GM23338 (cell line): ENCODE measurements around the gene GRM4. TPM values are rescaled to one million over a fixed set of nuclear protein-coding genes. Genes with fewer than 3 reads are reported as not detected.

Experiments
- ATAC-seq: fragments of 200-7000 bp; cut with Tn5 transposase; 3 replicates; pipeline ENCODE4 v1.9.1; 2020
- DNase-seq: peaks from one replicate; pipeline ENCODE4 v3.0.0-alpha.2; 2015; ENCODE audit warnings: low spot score
- H2AFZ ChIP-seq: fragments of 200-600 bp; sonication (generic); 2 replicates; pipeline ENCODE4 v1.8.0; 2016; ENCODE audit warnings: antibody characterized with exemption, mild to moderate bottlenecking, moderate library complexity
- H3F3A ChIP-seq: fragments of 200-600 bp; sonication (generic); replicated peaks from 2 replicates; pipeline ENCODE4 v1.8.0; 2017; ENCODE audit warnings: antibody characterized with exemption, mixed run types, low read depth
- H3K27ac ChIP-seq: fragments of 200-600 bp; sonication (generic); 2 replicates; pipeline ENCODE4 v1.6.1; 2016; ENCODE audit warnings: low read depth
- H3K27me3 ChIP-seq: fragments of 200-600 bp; sonication (generic); 2 replicates; pipeline ENCODE4 v1.8.0; 2016; ENCODE audit warnings: mild to moderate bottlenecking, mixed run types, moderate library complexity; ENCODE audit not compliant: insufficient read depth
- H3K36me3 ChIP-seq: fragments of 200-600 bp; sonication (generic); 2 replicates; pipeline ENCODE4 v1.8.0; 2016; ENCODE audit warnings: mild to moderate bottlenecking; ENCODE audit not compliant: insufficient read depth
- H3K4me1 ChIP-seq: fragments of 200-600 bp; sonication (generic); 2 replicates; pipeline ENCODE4 v1.8.0; 2016; ENCODE audit warnings: mild to moderate bottlenecking, moderate library complexity; ENCODE audit not compliant: insufficient read depth
- H3K4me2 ChIP-seq: fragments of 200-600 bp; sonication (generic); 2 replicates; pipeline ENCODE4 v1.7.1; 2017; ENCODE audit warnings: mixed run types
- H3K4me3 ChIP-seq: fragments of 200-600 bp; sonication (generic); 2 replicates; pipeline ENCODE4 v1.6.1; 2016; ENCODE audit warnings: mixed run types
- H3K79me2 ChIP-seq: fragments of 200-600 bp; sonication (generic); replicated peaks from 2 replicates; pipeline ENCODE4 v1.8.0; 2017; ENCODE audit warnings: mild to moderate bottlenecking; ENCODE audit not compliant: insufficient read depth
- H3K9me2 ChIP-seq: fragments of 200-600 bp; sonication (generic); 2 replicates; pipeline ENCODE4 v1.8.0; 2017; ENCODE audit not compliant: insufficient read depth
- H4K20me1 ChIP-seq: fragments of 200-600 bp; sonication (generic); replicated peaks from 2 replicates; pipeline ENCODE4 v1.8.0; 2017; ENCODE audit warnings: mild to moderate bottlenecking; ENCODE audit not compliant: insufficient read depth
- H3K27ac Mint-ChIP-seq: 2 replicates; pipeline ENCODE4 v1.8.0; 2020; ENCODE audit warnings: inconsistent platforms, mild to moderate bottlenecking, moderate library complexity, mixed read lengths
- H3K27me3 Mint-ChIP-seq: 3 replicates; pipeline ENCODE4 v1.8.0; 2022; ENCODE audit warnings: low read depth, mild to moderate bottlenecking, moderate library complexity, mixed read lengths, inconsistent platforms; ENCODE audit not compliant: insufficient read depth, poor library complexity
- H3K36me3 Mint-ChIP-seq: 3 replicates; pipeline ENCODE4 v1.8.0; 2021; ENCODE audit warnings: low read depth, mild to moderate bottlenecking, inconsistent platforms, moderate library complexity, mixed read lengths
- H3K4me1 Mint-ChIP-seq: 3 replicates; pipeline ENCODE4 v1.8.0; 2020; ENCODE audit warnings: mild to moderate bottlenecking, inconsistent platforms, mixed read lengths
- H3K4me3 Mint-ChIP-seq: 3 replicates; pipeline ENCODE4 v1.8.0; 2021; ENCODE audit warnings: moderate library complexity, mild to moderate bottlenecking, inconsistent platforms, mixed read lengths
- H3K9me3 Mint-ChIP-seq: 3 replicates; pipeline ENCODE4 v1.8.0; 2020; ENCODE audit warnings: moderate library complexity, mild to moderate bottlenecking, inconsistent platforms, mixed read lengths
- CREB1 ChIP-seq: fragments of 250-450 bp; sonication (Bioruptor Pico); IDR thresholded peaks from 2 replicates; pipeline ENCODE4 v1.5.0; 2020; ENCODE audit warnings: low read depth, mild to moderate bottlenecking, moderate library complexity
- ETS1 ChIP-seq: IDR thresholded peaks from 2 replicates; pipeline ENCODE4 v1.6.1; 2016; ENCODE audit warnings: antibody characterized with exemption
- EZH2 ChIP-seq: fragments of 200-600 bp; sonication (generic); IDR thresholded peaks from one replicate; pipeline ENCODE4 v1.8.0; 2017; ENCODE audit warnings: antibody characterized with exemption, mild to moderate bottlenecking, low read depth; ENCODE audit not compliant: unreplicated experiment
- JUNB ChIP-seq: IDR thresholded peaks from one replicate; pipeline ENCODE4 v1.6.1; 2016; ENCODE audit warnings: antibody characterized with exemption; ENCODE audit not compliant: unreplicated experiment
- NANOG ChIP-seq: IDR thresholded peaks from 2 replicates; pipeline ENCODE4 v1.6.1; 2016; ENCODE audit warnings: antibody characterized with exemption, borderline replicate concordance
- POLR2AphosphoS5 ChIP-seq: IDR thresholded peaks from 2 replicates; pipeline ENCODE4 v1.6.1; 2016; ENCODE audit warnings: antibody characterized with exemption, low read depth
- REST ChIP-seq: IDR thresholded peaks from one replicate; pipeline ENCODE4 v1.6.1; 2018; ENCODE audit warnings: antibody characterized with exemption; ENCODE audit not compliant: unreplicated experiment
- STAT1 ChIP-seq: IDR thresholded peaks from one replicate; pipeline ENCODE4 v1.6.1; 2016; ENCODE audit warnings: antibody characterized with exemption; ENCODE audit not compliant: unreplicated experiment
- ZNF114 ChIP-seq: fragments of 250-450 bp; sonication (Bioruptor Pico); IDR thresholded peaks from 2 replicates; pipeline ENCODE4 v1.5.0; 2020; ENCODE audit warnings: mild to moderate bottlenecking, moderate library complexity
- ZNF331 ChIP-seq: fragments of 250-450 bp; sonication (Bioruptor Pico); IDR thresholded peaks from 2 replicates; pipeline ENCODE4 v1.5.0; 2020; ENCODE audit warnings: low read depth, mild to moderate bottlenecking, moderate library complexity
- polyA plus RNA-seq: library from polyadenylated mRNA; unstranded; fragments of >200 nt; fragmentation: Nextera tagmentation; extraction: Ambion mirVana; gene quantifications from 2 replicates; pipeline ENCODE4 v1.2.1, GENCODE V29; 2016
- total RNA-seq: library from RNA; depleted of rRNA; stranded (reverse); fragments of >200 nt; shearing (Covaris generic); gene quantifications from 2 replicates; pipeline ENCODE4 v1.2.3, GENCODE V29; 2014
- TF ChIP-seq, protein P1 (sequence below), 2 experiments: fragments of 200-600 bp in 1 of 2; sonication (generic) in 1 of 2; conservative IDR thresholded peaks; 2 replicates each; pipeline versions ENCODE4 v1.5.1 to v1.6.1; 2016 to 2017; ENCODE audit warnings: antibody characterized with exemption in 2 of 2, low read depth in 2 of 2, mild to moderate bottlenecking in 2 of 2, moderate library complexity in 1 of 2

The GRM4 gene
- total and polyA plus RNA-seq, 2 experiments from 2014 or later, result 7.0 to 30.6 TPM

DNA sequence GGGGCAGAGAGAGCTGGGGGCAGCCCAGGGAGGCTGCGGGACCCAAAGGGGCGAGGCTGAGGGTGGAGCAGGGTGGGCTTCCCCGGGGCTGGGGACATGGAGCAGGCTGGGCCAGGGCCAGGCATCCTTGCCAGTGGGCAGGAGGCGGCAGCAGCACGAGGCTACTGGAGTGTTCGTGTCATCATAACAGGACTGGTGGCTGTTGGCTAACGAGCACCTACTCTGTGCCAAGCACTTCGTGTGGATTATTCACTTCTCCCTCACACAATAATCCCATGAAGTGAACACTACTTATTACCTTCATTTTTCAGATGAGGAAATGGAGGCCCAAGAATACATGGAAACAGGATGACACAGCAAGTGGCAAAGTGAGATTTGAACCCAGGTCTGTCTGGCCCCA, 41.7 kb downstream of the GRM4 start:
- no peaks in the 10 kb centered on the region for H3K27me3 ChIP-seq
- H3K9me3 Mint-ChIP-seq, result no peaks in the 10 kb centered on the region
- no peaks in the 10 kb centered on the region for H3K79me2 ChIP-seq
- H4K20me1 ChIP-seq, result peaks cover 6% of the 10 kb centered on the region
- no peak overlapping the region for H2AFZ ChIP-seq
- H3K4me2 ChIP-seq, result no peak overlapping the region
- H3K27ac Mint-ChIP-seq, result no peak overlapping the region
- no peak for TF ChIP-seq POLR2AphosphoS5
- no peak for TF ChIP-seq ZNF114
- no peak for TF ChIP-seq ZNF331
- no peak for TF ChIP-seq REST
- no peak for TF ChIP-seq NANOG
- TF ChIP-seq EZH2, result no peak
- TF ChIP-seq, protein P1, sequence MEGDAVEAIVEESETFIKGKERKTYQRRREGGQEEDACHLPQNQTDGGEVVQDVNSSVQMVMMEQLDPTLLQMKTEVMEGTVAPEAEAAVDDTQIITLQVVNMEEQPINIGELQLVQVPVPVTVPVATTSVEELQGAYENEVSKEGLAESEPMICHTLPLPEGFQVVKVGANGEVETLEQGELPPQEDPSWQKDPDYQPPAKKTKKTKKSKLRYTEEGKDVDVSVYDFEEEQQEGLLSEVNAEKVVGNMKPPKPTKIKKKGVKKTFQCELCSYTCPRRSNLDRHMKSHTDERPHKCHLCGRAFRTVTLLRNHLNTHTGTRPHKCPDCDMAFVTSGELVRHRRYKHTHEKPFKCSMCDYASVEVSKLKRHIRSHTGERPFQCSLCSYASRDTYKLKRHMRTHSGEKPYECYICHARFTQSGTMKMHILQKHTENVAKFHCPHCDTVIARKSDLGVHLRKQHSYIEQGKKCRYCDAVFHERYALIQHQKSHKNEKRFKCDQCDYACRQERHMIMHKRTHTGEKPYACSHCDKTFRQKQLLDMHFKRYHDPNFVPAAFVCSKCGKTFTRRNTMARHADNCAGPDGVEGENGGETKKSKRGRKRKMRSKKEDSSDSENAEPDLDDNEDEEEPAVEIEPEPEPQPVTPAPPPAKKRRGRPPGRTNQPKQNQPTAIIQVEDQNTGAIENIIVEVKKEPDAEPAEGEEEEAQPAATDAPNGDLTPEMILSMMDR (conservative IDR thresholded peaks at IDR 0.05; ENCODE audit: low read depth in 2 of 2), result no peak
- H3K4me3 Mint-ChIP-seq, result no peak overlapping the region
- no peaks in the 10 kb centered on the region for H3F3A ChIP-seq
- H3K4me1 ChIP-seq, result no peaks in the 10 kb centered on the region; the same call in 1 of the 2 replicates
- H3K36me3 ChIP-seq, result no peaks in the 10 kb centered on the region
- no peak for DNase-seq
- H3K4me3 ChIP-seq, result no peak overlapping the region
- no peak for ATAC-seq
- H3K27me3 Mint-ChIP-seq, result peaks cover 14% of the 10 kb centered on the region
- peaks cover 20% of the 10 kb centered on the region for H3K4me1 Mint-ChIP-seq
- no peaks in the 10 kb centered on the region; the same call in 2 of the 3 replicates for H3K36me3 Mint-ChIP-seq
- no peak overlapping the region for H3K27ac ChIP-seq
- H3K9me2 ChIP-seq, result no peaks in the 10 kb centered on the region

- peaks cover 17% of the 10 kb centered on the region for H3K27me3 Mint-ChIP-seq
- H3K27me3 ChIP-seq, result no peaks in the 10 kb centered on the region
Measured at GRCh38 chr6:34103321-34103720, 42.6 kb downstream of the GRM4 start.

More at GRCh38 chr6:34103321-34103720, 42.6 kb downstream of the GRM4 start:
- no peaks in the 10 kb centered on the region; the same call in 1 of the 2 replicates for H3K4me1 ChIP-seq
- no peak overlapping the region for H2AFZ ChIP-seq
- no peak overlapping the region for H3K27ac ChIP-seq
- H3K36me3 Mint-ChIP-seq, result no peaks in the 10 kb centered on the region; the same call in 2 of the 3 replicates
- no peaks in the 10 kb centered on the region for H3F3A ChIP-seq
- DNase-seq (no peak), ATAC-seq (no peak)
- H3K4me3 Mint-ChIP-seq, result no peak overlapping the region
- TF ChIP-seq JUNB, result no peak
- no peak for TF ChIP-seq STAT1
- no peak for TF ChIP-seq CREB1 (CRISPR knock-in tag)
- TF ChIP-seq ETS1, result no peak
- H3K79me2 ChIP-seq, result no peaks in the 10 kb centered on the region
- no peak overlapping the region for H3K27ac Mint-ChIP-seq
- H3K36me3 ChIP-seq, result no peaks in the 10 kb centered on the region
- H4K20me1 ChIP-seq, result peaks cover 6% of the 10 kb centered on the region
- no peaks in the 10 kb centered on the region for H3K9me2 ChIP-seq
- peaks cover 27% of the 10 kb centered on the region for H3K4me1 Mint-ChIP-seq
- no peak overlapping the region for H3K4me2 ChIP-seq
- H3K4me3 ChIP-seq, result no peak overlapping the region
- H3K9me3 Mint-ChIP-seq, result no peaks in the 10 kb centered on the region
